Right ventricle myocardium superior (tissue), 1 donor: Measurements from ENCODE around the gene BTAF1. TPM values are rescaled to one million over a fixed set of nuclear protein-coding genes. Genes with fewer than 3 reads are reported as not detected.
"Not testable (repeated sequence)": the region's sequence is repeated elsewhere in the genome, so short reads cannot be mapped to it uniquely, and the experiment has no call there.

Experiments
- ATAC-seq: fragments of 200-7000 bp; cut with Tn5 transposase; one replicate; pipeline ENCODE4 v1.9.1; 2020; ENCODE audit warnings: mild to moderate bottlenecking; ENCODE audit not compliant: poor library complexity
- DNase-seq: peaks from one replicate; pipeline ENCODE4 v3.0.0-alpha.2; 2020
- intact Hi-C: fragments of 100-400 bp; cut with DNase I; formaldehyde crosslinking; loops from one replicate; pipeline ENCODE4 v1.11.2; 2022
- total RNA-seq: library from RNA; stranded (reverse); fragmentation: NEBNext Ultra II Directional; extraction: Animal tissue kit (Norgen Biotek cat#: 25700); gene quantifications from one replicate; pipeline ENCODE4 v1.2.1, GENCODE V29; 2021
- donor health status: DM: no; HTN: yes; CAD: no; lungs with severe emphysema.

Gene BTAF1
- total RNA-seq, 1 donor from 2014 or later, result 9.9 TPM

- intact Hi-C loops, ATAC-seq, DNase-seq: not testable (repeated sequence)
These were observed 101.8 kb downstream of the BTAF1 start for GRCh38 chr10:92025340-92025739.

- ATAC-seq, result no peak
- intact Hi-C loops, result no loop called here
- no peak for DNase-seq
These were observed 103.6 kb downstream of the BTAF1 start for GRCh38 chr10:92027141-92027540.

- intact Hi-C loops, result no loop called here
These were observed 108.0 kb downstream of the BTAF1 start for GRCh38 chr10:92031580-92031979.

GRCh38 chr10:92033070-92033469, 109.5 kb downstream of the BTAF1 start:
- intact Hi-C loops, ATAC-seq, DNase-seq: not testable (repeated sequence)

More at GRCh38 chr10:92031580-92031979, 108.0 kb downstream of the BTAF1 start:
- ATAC-seq (no peak), DNase-seq (no peak)

GRCh38 chr10:92038949-92039348, 115.4 kb downstream of the BTAF1 start:
- ATAC-seq (no peak), DNase-seq (no peak)
- intact Hi-C loops, result no loop called here

GRCh38 chr10:92042541-92042940, 119.0 kb downstream of the BTAF1 start:
- ATAC-seq (no peak), DNase-seq (no peak)
- intact Hi-C loops, result no loop called here

GRCh38 chr10:92045641-92046106, 122.1 kb downstream of the BTAF1 start:
- intact Hi-C loops, result no loop called here
- ATAC-seq, result peak; percentile 30
- no peak for DNase-seq

- intact Hi-C loops, result no loop called here
- ATAC-seq (no peak), DNase-seq (no peak)
These were observed 123.6 kb downstream of the BTAF1 start for GRCh38 chr10:92047215-92047614.

- intact Hi-C loops, result no loop called here
- ATAC-seq (peak; percentile 94), DNase-seq (peak; percentile 85)
These were observed 128.5 kb downstream of the BTAF1 start for GRCh38 chr10:92052088-92052487.

GRCh38 chr10:92052741-92053140, 129.2 kb downstream of the BTAF1 start:
- DNase-seq (no peak), ATAC-seq (no peak)
- intact Hi-C loops, result no loop called here

- DNase-seq, result no peak
- intact Hi-C loops, result no loop called here
These were observed 131.2 kb downstream of the BTAF1 start for GRCh38 chr10:92054807-92055206.

GRCh38 chr10:92062273-92062672, 138.7 kb downstream of the BTAF1 start:
- intact Hi-C loops, result no loop called here
- DNase-seq (no peak), ATAC-seq (peak; percentile 90)

More at GRCh38 chr10:92054807-92055206, 131.2 kb downstream of the BTAF1 start:
- ATAC-seq, result no peak

- intact Hi-C loops, result no loop called here
- ATAC-seq (no peak), DNase-seq (no peak)
These were observed 140.9 kb downstream of the BTAF1 start for GRCh38 chr10:92064506-92064905.

- intact Hi-C loops, result no loop called here
- no peak for ATAC-seq
- no peak for DNase-seq
These were observed 142.8 kb downstream of the BTAF1 start for GRCh38 chr10:92066386-92066785.

GRCh38 chr10:92068900-92069299, 145.3 kb downstream of the BTAF1 start:
- no peak for DNase-seq
- intact Hi-C loops, result no loop called here
- no peak for ATAC-seq

- DNase-seq, result no peak
- ATAC-seq, result peak; percentile 60
- intact Hi-C loops, result no loop called here
These were observed 150.7 kb downstream of the BTAF1 start for GRCh38 chr10:92074126-92074887.

- no peak for ATAC-seq
- no peak for DNase-seq
- intact Hi-C loops, result no loop called here
These were observed 152.3 kb downstream of the BTAF1 start for GRCh38 chr10:92075829-92076228.

- ATAC-seq, result no peak
- DNase-seq, result no peak
- intact Hi-C loops, result no loop called here
These were observed 153.2 kb downstream of the BTAF1 start for GRCh38 chr10:92076722-92077121.

GRCh38 chr10:92079003-92079402, 155.4 kb downstream of the BTAF1 start:
- no peak for DNase-seq
- intact Hi-C loops, result no loop called here
- ATAC-seq, result no peak
